ENCODE data around the gene ZNF764. TPM values are rescaled to one million over a fixed set of nuclear protein-coding genes. Genes with fewer than 3 reads are reported as not detected.
A peak's percentile ranks its signal among the peaks of the same experiment; 100 is the strongest.

The ZNF764 gene
- total RNA-seq, 1 experiment from 2014 or later: 16.5 TPM

- Mint-ChIP-seq H3K27ac (ENCODE audit: unreplicated experiment) (peak overlapping the region; percentile 28), H3K36me3 (ENCODE audit: insufficient read depth, unreplicated experiment) (peaks cover 18% of the 10 kb centered on the region), H3K9me3 (ENCODE audit: low read depth, unreplicated experiment) (no peaks in the 10 kb centered on the region), H3K4me1 (ENCODE audit: low read depth, unreplicated experiment) (peaks cover 23% of the 10 kb centered on the region), H3K4me3 (ENCODE audit: low read depth, unreplicated experiment) (no peak overlapping the region), H3K27me3 (ENCODE audit: unreplicated experiment) (peaks cover 11% of the 10 kb centered on the region)
- no peak for TF ChIP-seq CTCF (IDR thresholded peaks at IDR 0.05; ENCODE audit: unreplicated experiment)
- CTCF ChIA-PET: interaction anchor here (0.7 kb wide), 1 partner anchor 70 kb away, joined by 7 read pairs; no protein-coding TSS in a partner anchor
- BruUV-seq (replicated peaks): no TSS peak
- DNase-seq: peak; percentile 18
- intact Hi-C loops (cut with micrococcal nuclease; ENCODE audit: unreplicated experiment): no loop called here
Observed at GRCh38 chr16:30567160-30567990, 9.2 kb upstream of the ZNF764 start.

GRCh38 chr16:30566531-30566930, 8.4 kb upstream of the ZNF764 start:
- H3K9me3 Mint-ChIP-seq (ENCODE audit: low read depth, unreplicated experiment): no peaks in the 10 kb centered on the region
- no peak for TF ChIP-seq CTCF (IDR thresholded peaks at IDR 0.05; ENCODE audit: unreplicated experiment)
- CTCF ChIA-PET: no interaction called here
- H3K36me3 Mint-ChIP-seq (ENCODE audit: insufficient read depth, unreplicated experiment): peaks cover 13% of the 10 kb centered on the region
- peak overlapping the region; percentile 28 for H3K27ac Mint-ChIP-seq (ENCODE audit: unreplicated experiment)
- H3K4me1 Mint-ChIP-seq (ENCODE audit: low read depth, unreplicated experiment): peaks cover 17% of the 10 kb centered on the region
- no peak for DNase-seq
- H3K4me3 Mint-ChIP-seq (ENCODE audit: low read depth, unreplicated experiment): no peak overlapping the region
- no TSS peak for BruUV-seq (replicated peaks)
- intact Hi-C loops (cut with micrococcal nuclease; ENCODE audit: unreplicated experiment): no loop called here
- peaks cover 11% of the 10 kb centered on the region for H3K27me3 Mint-ChIP-seq (ENCODE audit: unreplicated experiment)

- no TSS peak for BruUV-seq (replicated peaks)
- H3K9me3 Mint-ChIP-seq (ENCODE audit: low read depth, unreplicated experiment): no peaks in the 10 kb centered on the region
Observed at GRCh38 chr16:30565984-30566383, 7.8 kb upstream of the ZNF764 start.

GRCh38 chr16:30565526-30565925, 7.4 kb upstream of the ZNF764 start:
- no TSS peak for BruUV-seq (replicated peaks)
- H3K9me3 Mint-ChIP-seq (ENCODE audit: low read depth, unreplicated experiment): no peaks in the 10 kb centered on the region
- peaks cover 11% of the 10 kb centered on the region for H3K27me3 Mint-ChIP-seq (ENCODE audit: unreplicated experiment)
- no peak for DNase-seq
- peaks cover 25% of the 10 kb centered on the region for H3K4me1 Mint-ChIP-seq (ENCODE audit: low read depth, unreplicated experiment)
- CTCF ChIA-PET: interaction anchor here (0.7 to 1.1 kb wide), 3 partner anchors 128 to 224 kb away, joined by 3 to 5 read pairs (median 5); partner anchors contain the start of gene DCTPP1
- H3K4me3 Mint-ChIP-seq (ENCODE audit: low read depth, unreplicated experiment): no peak overlapping the region
- H3K36me3 Mint-ChIP-seq (ENCODE audit: insufficient read depth, unreplicated experiment): peaks cover 10% of the 10 kb centered on the region
- no peak overlapping the region for H3K27ac Mint-ChIP-seq (ENCODE audit: unreplicated experiment)
- intact Hi-C loops (cut with micrococcal nuclease; ENCODE audit: unreplicated experiment): no loop called here
- no peak for TF ChIP-seq CTCF (IDR thresholded peaks at IDR 0.05; ENCODE audit: unreplicated experiment)

More at GRCh38 chr16:30565984-30566383, 7.8 kb upstream of the ZNF764 start:
- Mint-ChIP-seq H3K27ac (ENCODE audit: unreplicated experiment) (no peak overlapping the region), H3K4me1 (ENCODE audit: low read depth, unreplicated experiment) (peaks cover 22% of the 10 kb centered on the region), H3K27me3 (ENCODE audit: unreplicated experiment) (peaks cover 11% of the 10 kb centered on the region), H3K4me3 (ENCODE audit: low read depth, unreplicated experiment) (no peak overlapping the region), H3K36me3 (ENCODE audit: insufficient read depth, unreplicated experiment) (peaks cover 13% of the 10 kb centered on the region)
- no peak for TF ChIP-seq CTCF (IDR thresholded peaks at IDR 0.05; ENCODE audit: unreplicated experiment)
- CTCF ChIA-PET: interaction anchor here (0.7 to 1.1 kb wide), 3 partner anchors 127 to 225 kb away, joined by 3 to 5 read pairs (median 5); partner anchors contain the start of gene DCTPP1
- no peak for DNase-seq
- intact Hi-C loops (cut with micrococcal nuclease; ENCODE audit: unreplicated experiment): no loop called here

Data from Calu3 (cell line).